RWPE1 (cell line): ENCODE data around the gene LRMDA.

Experiments used
- CTCF ChIA-PET: fragments of 350-600 bp; sonication (Branson Sonifier 250); formaldehyde crosslinking; extraction: SDS; loops from one replicate; lab custom pipeline; 2021; lab: Yijun Ruan, JAX
- POLR2A ChIA-PET: fragments of 400-600 bp; formaldehyde crosslinking; extraction: SDS; loops from one replicate; lab custom pipeline; 2020; ENCODE audit warnings: antibody characterized with exemption; ENCODE audit not compliant: low non-redundant PET; lab: Yijun Ruan, JAX
- DNase-seq: peaks from one replicate; pipeline ENCODE4 v3.0.0; 2012; ENCODE audit warnings: low spot score
- H3K27ac ChIP-seq: fragments of 450-650 bp; 2 replicates; pipeline ENCODE4 v1.5.1; 2017
- CTCF ChIP-seq: fragments of 450-650 bp; conservative IDR thresholded peaks from 2 replicates; pipeline ENCODE4 v1.5.1; 2017; ENCODE audit warnings: low read depth, mild to moderate bottlenecking

Gene LRMDA

DNA sequence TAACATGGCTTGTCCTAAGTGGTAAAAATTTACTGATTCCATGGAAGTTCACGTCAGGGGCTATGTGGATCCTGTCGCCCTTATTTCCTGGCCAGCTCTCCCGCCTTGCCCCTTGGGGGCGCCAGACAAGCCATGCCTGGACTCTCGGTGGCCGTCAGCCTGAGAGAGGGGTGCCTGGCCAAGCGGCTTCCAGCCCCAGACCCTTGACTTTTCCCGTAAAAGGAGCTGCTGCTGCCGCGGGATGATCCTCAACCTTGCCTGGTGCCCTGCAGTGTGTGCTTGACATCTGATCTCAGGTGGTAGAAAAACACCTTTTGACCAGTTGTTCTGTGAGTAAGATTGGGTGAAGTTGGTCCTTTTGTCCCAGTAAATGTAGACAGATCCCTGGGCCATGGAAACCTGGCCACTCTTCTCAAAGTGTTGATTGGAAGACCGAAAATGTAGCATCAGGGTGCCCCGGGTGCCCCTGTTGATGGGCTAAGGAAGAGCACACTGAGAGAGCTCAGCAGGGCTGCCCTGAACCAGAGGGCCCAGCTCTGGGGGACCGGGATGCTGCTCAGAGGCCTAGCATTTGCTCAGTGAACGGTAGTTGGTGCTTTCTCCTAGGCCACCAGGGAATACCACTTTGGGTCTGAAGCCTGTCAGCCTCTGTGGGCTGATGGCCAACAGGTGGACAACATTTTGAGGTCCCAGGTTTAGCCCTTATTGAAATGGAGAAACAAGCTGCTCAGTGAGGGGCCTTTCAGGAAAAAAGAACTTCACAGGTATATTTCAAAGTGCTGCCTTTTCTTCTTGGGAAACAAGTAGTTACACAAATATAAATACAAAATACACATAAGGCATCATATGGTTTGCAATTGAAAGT is 162.5 kb downstream of the LRMDA start:
- ChIA-PET POLR2A (no interaction called here), CTCF (no interaction called here)
- DNase-seq, result no peak
- no peak overlapping the region for H3K27ac ChIP-seq
- TF ChIP-seq CTCF, result no peak

GRCh38 chr10:75596930-75597620 is 165.7 kb downstream of the LRMDA start:
- no peak for TF ChIP-seq CTCF
- ChIA-PET POLR2A (no interaction called here), CTCF (interaction anchor here (0.6 kb wide), 1 partner anchor 26 kb away, joined by 5 read pairs; no protein-coding TSS in a partner anchor)
- no peak for DNase-seq
- H3K27ac ChIP-seq, result no peak overlapping the region

DNA sequence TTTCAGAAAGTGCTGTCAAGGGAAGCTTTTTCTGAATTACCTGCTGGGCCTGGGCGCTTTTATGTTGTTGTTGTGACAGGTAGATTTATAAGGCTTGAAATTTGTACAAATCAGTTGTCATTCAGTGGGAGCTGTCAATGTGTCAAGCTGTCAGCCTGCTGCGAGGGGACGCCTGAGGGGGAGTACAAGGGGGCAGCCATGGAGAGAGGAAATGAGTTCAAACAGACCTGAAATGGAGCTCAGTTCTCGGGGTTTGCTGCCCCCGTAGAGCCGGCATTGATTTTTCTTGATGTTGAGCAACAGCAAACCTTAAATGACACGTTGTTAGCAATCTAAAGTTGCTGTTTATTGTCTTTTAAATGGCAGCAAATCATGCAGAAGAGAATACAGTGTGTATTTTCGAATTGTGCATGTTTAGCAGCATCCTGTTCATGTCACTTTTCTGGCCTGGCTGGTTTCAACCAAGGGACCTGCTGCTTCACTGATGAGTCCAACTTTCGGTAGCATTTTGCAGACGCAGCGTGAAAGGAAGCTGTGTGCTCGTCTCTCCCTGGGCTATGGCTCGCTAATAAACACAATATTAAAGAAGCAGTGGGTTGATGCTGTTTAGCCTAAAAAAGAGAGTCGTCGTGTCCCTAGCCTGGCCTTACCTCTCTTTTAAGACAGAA is 166.5 kb downstream of the LRMDA start:
- ChIA-PET CTCF (no interaction called here), POLR2A (no interaction called here)
- DNase-seq, result no peak
- no peak overlapping the region for H3K27ac ChIP-seq
- TF ChIP-seq CTCF, result no peak

- no peak for TF ChIP-seq CTCF
- POLR2A ChIA-PET, result no interaction called here
- DNase-seq, result no peak
- no peak overlapping the region for H3K27ac ChIP-seq
- CTCF ChIA-PET, result no interaction called here
Observed at GRCh38 chr10:75598998-75599397, 167.6 kb downstream of the LRMDA start.

- ChIA-PET CTCF (interaction anchor here (0.5 to 0.6 kb wide), 2 partner anchors 10 to 703 kb away, joined by 3 to 4 read pairs; no protein-coding TSS in a partner anchor), POLR2A (no interaction called here)
- H3K27ac ChIP-seq, result no peak overlapping the region
- TF ChIP-seq CTCF, result no peak
- no peak for DNase-seq
Observed at GRCh38 chr10:75599875-75600648, 168.6 kb downstream of the LRMDA start.
